Adrenal gland (tissue), 12 donors: Measurements from ENCODE around the gene PEAK1. TPM values are rescaled to one million over a fixed set of nuclear protein-coding genes. Genes with fewer than 3 reads are reported as not detected.

Source experiments
- DNase-seq, 7 donors: peaks; one replicate each; pipeline ENCODE4 v3.0.0-alpha.2; 2019 to 2020
- H3K27ac ChIP-seq, 5 donors: fragments of 200-600 bp; sonication (generic) in 4 of 5; 1 replicate in 3 of 5; 2 replicates in 2 of 5; pipeline versions ENCODE4 v1.5.1 to v1.8.0; 2016 to 2020; ENCODE audit warnings: mild to moderate bottlenecking in 1 of 5
- H3K27me3 ChIP-seq: fragments of 200-600 bp; 2 replicates; pipeline ENCODE4 v1.8.0; 2021
- H3K36me3 ChIP-seq, 2 donors: fragments of 200-600 bp; replicated peaks in 1 of 2; 1 replicate in 1 of 2; 2 replicates in 1 of 2; pipeline versions ENCODE4 v1.5.1 to v1.8.0; 2018 to 2022
- H3K4me1 ChIP-seq, 2 donors: fragments of 200-600 bp; replicated peaks in 1 of 2; 1 replicate in 1 of 2; 2 replicates in 1 of 2; pipeline versions ENCODE4 v1.5.1 to v1.8.0; 2018 to 2021
- H3K4me3 ChIP-seq, 4 donors: fragments of 200-600 bp; sonication (generic) in 3 of 4; one replicate each; pipeline ENCODE4 v1.5.1; 2016 to 2018
- H3K9me3 ChIP-seq, 3 donors: fragments of 200-600 bp; sonication (generic) in 1 of 3; replicated peaks in 1 of 3; 1 replicate in 2 of 3; 2 replicates in 1 of 3; pipeline versions ENCODE4 v1.5.1 to v1.8.0; 2016 to 2021
- CTCF ChIP-seq, 6 experiments: fragments of 450-650 bp in 4 of 6; fragments of 200-600 bp in 2 of 6; sonication (generic) in 1 of 6; IDR thresholded peaks; 1 replicate in 5 of 6; 2 replicates in 1 of 6; pipeline versions ENCODE4 v1.5.1 to v1.8.0; 2016 to 2021; ENCODE audit warnings: antibody characterized with exemption in 6 of 6, mild to moderate bottlenecking in 2 of 6, moderate library complexity in 1 of 6
- POLR2A ChIP-seq, 2 donors: fragments of 450-650 bp; IDR thresholded peaks; one replicate each; pipeline ENCODE4 v1.6.1; 2017; ENCODE audit warnings: antibody characterized with exemption in 2 of 2, mild to moderate bottlenecking in 2 of 2, moderate library complexity in 1 of 2
- WGBS, 4 donors: extraction: QIAGEN DNeasy Blood & Tissue Kit in 2 of 4; methylation state at CpG; one replicate each; pipeline versions ENCODE4 v1.1.5 to v1.1.7; 2013 to 2017; 5-methylcytosine and 5-hydroxymethylcytosine counted together
- intact Hi-C, 2 donors: fragments of 100-400 bp; cut with DNase I; formaldehyde crosslinking; loops; one replicate each; pipeline versions ENCODE4 v1.14.1 to v1.15.0; 2022 to 2023
- polyA plus RNA-seq, 3 donors: library from polyadenylated mRNA; stranded (reverse); fragments of 200-250 nt in 2 of 3; fragments of 350-450 nt in 1 of 3; fragmentation: Illumina TruSeq in 1 of 3; extraction: RNeasy Lipid Tissue Mini Kit (QIAGEN cat#74804) in 1 of 3; gene quantifications; one replicate each; pipeline ENCODE4 v1.2.3, GENCODE V29; 2013 to 2014
- total RNA-seq, 9 donors: library from RNA; depleted of rRNA in 4 of 9; stranded (reverse); fragments of >200 nt in 4 of 9; fragments of 120-200 nt in 1 of 9; fragmentation: NEBNext Ultra II Directional in 1 of 9; extraction: Animal tissue kit (Norgen Biotek cat#: 25700) in 1 of 9; gene quantifications; one replicate each; pipeline versions ENCODE4 v1.1.0 to v1.2.4, GENCODE V29; 2013 to 2023
- donor health status: healthy with polysubstance abuse.
- donor health status: Bipolar disorder and iron deficiency.
- donor health status: DM: yes; HTN: yes; CAD: no.
- donor health status: DM: no; HTN: no; CAD: no.
- donor health status: DM: no; HTN: no; CAD: no.
- donor health status: DM: yes; HTN: yes; CAD: no.

The PEAK1 gene
- total and polyA plus RNA-seq, 12 donors, result 3.1 to 68.4 (median 26.4) TPM

DNA sequence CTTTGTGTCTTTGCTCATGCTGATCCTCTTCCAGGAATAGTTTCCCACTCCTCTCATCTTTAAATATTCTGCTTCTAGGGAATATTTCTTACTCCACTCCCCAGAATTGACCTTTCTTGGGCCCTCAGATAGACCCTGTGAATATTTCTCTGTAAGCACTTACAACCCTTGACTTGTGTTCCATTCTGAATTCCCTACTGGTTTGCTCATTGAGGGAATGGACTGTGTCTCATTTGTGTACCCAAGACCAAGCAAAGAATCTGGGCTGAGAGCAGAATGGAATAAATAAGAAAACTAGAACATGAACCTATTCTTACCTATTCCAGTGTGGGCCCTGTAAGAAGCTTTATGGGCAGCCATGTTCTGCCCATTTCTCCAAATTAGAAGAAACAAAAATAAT is 276.3 kb downstream of the PEAK1 start:
- no peaks in the 10 kb centered on the region for H3K36me3 ChIP-seq
- intact Hi-C loops, result no loop called here
- TF ChIP-seq POLR2A (IDR thresholded peaks at IDR 0.05), result no peak
- no peak for TF ChIP-seq CTCF (IDR thresholded peaks at IDR 0.05)

GRCh38 chr15:77143191-77143590 is 276.7 kb downstream of the PEAK1 start:
- Histone ChIP-seq H3K27ac (peak overlapping the region in 1 of 5 donors; percentile 72), H3K4me3 (no peak overlapping the region), H3K36me3 (no peaks in the 10 kb centered on the region), H3K27me3 (no peaks in the 10 kb centered on the region), H3K9me3 (no peaks in the 10 kb centered on the region), H3K4me1 (peaks cover 5 to 17% of the 10 kb centered on the region in 2 donors)
- no peak for DNase-seq
- no peak for TF ChIP-seq POLR2A (IDR thresholded peaks at IDR 0.05)
- no peak for TF ChIP-seq CTCF (IDR thresholded peaks at IDR 0.05)
- intact Hi-C loops, result no loop called here
- 95 to 98% (median 95%) methylated on average over 7 of the region's 7 CpGs for WGBS, 4 donors

More for the DNA sequence above, 276.3 kb downstream of the PEAK1 start:
- H3K27me3 ChIP-seq, result no peaks in the 10 kb centered on the region
- peak overlapping the region in 2 of 5 donors; percentile 42 to 72 for H3K27ac ChIP-seq
- no peak overlapping the region for H3K4me3 ChIP-seq
- H3K4me1 ChIP-seq, result peaks cover 5 to 17% of the 10 kb centered on the region in 2 donors
- no peak for DNase-seq
- no peaks in the 10 kb centered on the region for H3K9me3 ChIP-seq

- Histone ChIP-seq H3K27me3 (no peaks in the 10 kb centered on the region), H3K36me3 (no peaks in the 10 kb centered on the region), H3K4me3 (no peak overlapping the region), H3K27ac (no peak overlapping the region), H3K4me1 (peaks cover 5 to 17% of the 10 kb centered on the region in 2 donors), H3K9me3 (no peaks in the 10 kb centered on the region)
- no peak for DNase-seq
- WGBS, 4 donors, result 94 to 100% (median 96%) methylated on average over 1 of the region's 1 CpG
- intact Hi-C loops, result no loop called here
- TF ChIP-seq CTCF (IDR thresholded peaks at IDR 0.05) (no peak), POLR2A (IDR thresholded peaks at IDR 0.05) (no peak)
Observed at GRCh38 chr15:77140220-77140619, 279.7 kb downstream of the PEAK1 start.

- TF ChIP-seq POLR2A (IDR thresholded peaks at IDR 0.05), result no peak
- TF ChIP-seq CTCF (IDR thresholded peaks at IDR 0.05), result no peak
- Histone ChIP-seq H3K4me1 (peaks cover 3 to 10% of the 10 kb centered on the region in 2 donors), H3K4me3 (no peak overlapping the region), H3K27ac (no peak overlapping the region), H3K9me3 (no peaks in the 10 kb centered on the region), H3K36me3 (no peaks in the 10 kb centered on the region), H3K27me3 (no peaks in the 10 kb centered on the region)
- no peak for DNase-seq
- WGBS, 4 donors, result 91 to 95% (median 94%) methylated on average over 2 of the region's 2 CpGs
- intact Hi-C loops, result no loop called here
Observed at GRCh38 chr15:77139312-77139711, 280.6 kb downstream of the PEAK1 start.
